ENCODE measurements around the gene IGF2R. TPM values are rescaled to one million over a fixed set of nuclear protein-coding genes. Genes with fewer than 3 reads are reported as not detected.

IGF2R gene
- total RNA-seq, 4 donors from 2014 or later, result 85.0 to 145 (median 103) TPM

- no peak for TF ChIP-seq CTCF (IDR thresholded peaks at IDR 0.05; ENCODE audit: low read depth)
These were observed 148.3 kb downstream of the IGF2R start for GRCh38 chr6:160117137-160117536.

GRCh38 chr6:160118620-160119229 lies 149.8 kb downstream of the IGF2R start:
- TF ChIP-seq CTCF (IDR thresholded peaks at IDR 0.05; ENCODE audit: low read depth), result no peak

- no peak for TF ChIP-seq CTCF (IDR thresholded peaks at IDR 0.05; ENCODE audit: low read depth)
These were observed 151.2 kb downstream of the IGF2R start for GRCh38 chr6:160120087-160120486.

- no peak for TF ChIP-seq CTCF (IDR thresholded peaks at IDR 0.05; ENCODE audit: low read depth)
These were observed 152.7 kb downstream of the IGF2R start, which contains the start of gene SLC22A1 for GRCh38 chr6:160121558-160121957. TSS of gene SLC22A1 (plus strand) at chr6:160121815. CDS start at chr6:160121936, 121 bp downstream.

GRCh38 chr6:160121981-160122380 lies 153.1 kb downstream of the IGF2R start:
- no peak for TF ChIP-seq CTCF (IDR thresholded peaks at IDR 0.05; ENCODE audit: low read depth)

- no peak for TF ChIP-seq CTCF (IDR thresholded peaks at IDR 0.05; ENCODE audit: low read depth)
These were observed 153.9 kb downstream of the IGF2R start for GRCh38 chr6:160122744-160123143.

GRCh38 chr6:160124007-160124406 lies 155.1 kb downstream of the IGF2R start:
- no peak for TF ChIP-seq CTCF (IDR thresholded peaks at IDR 0.05; ENCODE audit: low read depth)
